Measurements from ENCODE around the gene UGT1A8. TPM values are rescaled to one million over a fixed set of nuclear protein-coding genes. Genes with fewer than 3 reads are reported as not detected.

The UGT1A8 gene
- total RNA-seq, 4 donors from 2014 or later = 1.1 to 15.1 (median 9.4) TPM

DNA sequence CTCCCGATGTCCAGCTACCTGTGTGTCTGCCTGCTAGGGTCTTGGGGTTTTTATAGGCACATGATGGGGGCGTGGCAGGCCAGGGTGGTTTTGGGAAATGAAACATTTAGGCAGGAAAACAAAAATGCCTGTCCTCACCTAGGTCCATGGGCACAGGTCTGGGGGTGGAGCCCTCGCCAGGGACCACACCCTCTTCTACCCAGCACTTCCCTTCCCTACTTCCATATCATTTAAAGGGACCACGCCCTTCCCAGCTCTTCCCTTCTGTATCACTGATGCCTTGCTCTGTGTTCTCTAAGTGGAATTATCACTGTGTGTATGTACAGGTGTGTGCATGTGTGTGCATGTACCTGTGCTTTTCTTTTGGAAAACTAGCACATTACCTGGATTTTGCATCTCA lies 149.0 kb downstream of the UGT1A8 start:
- Histone ChIP-seq H3K27me3 (no peaks in the 10 kb centered on the region), H3K4me1 (peaks cover 0 to 14% (median 4%) of the 10 kb centered on the region in 4 donors), H3K27ac (no peak overlapping the region), H3K4me3 (no peak overlapping the region), H3K36me3 (no peaks in the 10 kb centered on the region), H3K9me3 (no peaks in the 10 kb centered on the region)
- DNase-seq = peak; percentile 27
- TF ChIP-seq EP300 (IDR thresholded peaks at IDR 0.05; ENCODE audit: low read depth) = no peak
- TF ChIP-seq POLR2A (IDR thresholded peaks at IDR 0.05) = no peak
- TF ChIP-seq, protein P1, sequence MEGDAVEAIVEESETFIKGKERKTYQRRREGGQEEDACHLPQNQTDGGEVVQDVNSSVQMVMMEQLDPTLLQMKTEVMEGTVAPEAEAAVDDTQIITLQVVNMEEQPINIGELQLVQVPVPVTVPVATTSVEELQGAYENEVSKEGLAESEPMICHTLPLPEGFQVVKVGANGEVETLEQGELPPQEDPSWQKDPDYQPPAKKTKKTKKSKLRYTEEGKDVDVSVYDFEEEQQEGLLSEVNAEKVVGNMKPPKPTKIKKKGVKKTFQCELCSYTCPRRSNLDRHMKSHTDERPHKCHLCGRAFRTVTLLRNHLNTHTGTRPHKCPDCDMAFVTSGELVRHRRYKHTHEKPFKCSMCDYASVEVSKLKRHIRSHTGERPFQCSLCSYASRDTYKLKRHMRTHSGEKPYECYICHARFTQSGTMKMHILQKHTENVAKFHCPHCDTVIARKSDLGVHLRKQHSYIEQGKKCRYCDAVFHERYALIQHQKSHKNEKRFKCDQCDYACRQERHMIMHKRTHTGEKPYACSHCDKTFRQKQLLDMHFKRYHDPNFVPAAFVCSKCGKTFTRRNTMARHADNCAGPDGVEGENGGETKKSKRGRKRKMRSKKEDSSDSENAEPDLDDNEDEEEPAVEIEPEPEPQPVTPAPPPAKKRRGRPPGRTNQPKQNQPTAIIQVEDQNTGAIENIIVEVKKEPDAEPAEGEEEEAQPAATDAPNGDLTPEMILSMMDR (IDR thresholded peaks at IDR 0.05) = no peak
- TF ChIP-seq POLR2AphosphoS5 (IDR thresholded peaks at IDR 0.05) = no peak
- WGBS, 2 donors (ENCODE audit: low coverage in 1 of 2) = 50 to 68% methylated on average over 1 to 4 of the region's 4 CpGs
- intact Hi-C loops (cut with DNase I; ENCODE audit: low total_unique reads) (no loop called here), in situ Hi-C loops (cut with MboI; ENCODE audit: low pct_ligation_motif_present in 1 of 4, low pct_unique_long_range_greater_than_20kb in 1 of 4, low sequenced_read_pairs in 3 of 4) (no loop called here)

DNA sequence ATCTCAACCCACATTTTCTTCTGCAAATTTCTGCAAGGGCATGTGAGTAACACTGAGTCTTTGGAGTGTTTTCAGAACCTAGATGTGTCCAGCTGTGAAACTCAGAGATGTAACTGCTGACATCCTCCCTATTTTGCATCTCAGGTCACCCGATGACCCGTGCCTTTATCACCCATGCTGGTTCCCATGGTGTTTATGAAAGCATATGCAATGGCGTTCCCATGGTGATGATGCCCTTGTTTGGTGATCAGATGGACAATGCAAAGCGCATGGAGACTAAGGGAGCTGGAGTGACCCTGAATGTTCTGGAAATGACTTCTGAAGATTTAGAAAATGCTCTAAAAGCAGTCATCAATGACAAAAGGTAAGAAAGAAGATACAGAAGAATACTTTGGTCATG lies 150.6 kb downstream of the UGT1A8 start:
- in situ Hi-C loops (cut with MboI; ENCODE audit: low pct_ligation_motif_present in 1 of 4, low pct_unique_long_range_greater_than_20kb in 1 of 4, low sequenced_read_pairs in 3 of 4) (no loop called here), intact Hi-C loops (cut with DNase I; ENCODE audit: low total_unique reads) (no loop called here)
- Histone ChIP-seq H3K27ac (no peak overlapping the region), H3K4me1 (peaks cover 0 to 14% (median 4%) of the 10 kb centered on the region in 4 donors), H3K9me3 (no peaks in the 10 kb centered on the region), H3K4me3 (no peak overlapping the region), H3K36me3 (no peaks in the 10 kb centered on the region), H3K27me3 (no peaks in the 10 kb centered on the region)
- no peak for TF ChIP-seq POLR2AphosphoS5 (IDR thresholded peaks at IDR 0.05)
- TF ChIP-seq, protein P1 (IDR thresholded peaks at IDR 0.05) = no peak
- TF ChIP-seq POLR2A (IDR thresholded peaks at IDR 0.05) = no peak
- WGBS, 2 donors (ENCODE audit: low coverage in 1 of 2) = 86 to 96% methylated on average over 4 of the region's 4 CpGs
- DNase-seq = no peak

DNA sequence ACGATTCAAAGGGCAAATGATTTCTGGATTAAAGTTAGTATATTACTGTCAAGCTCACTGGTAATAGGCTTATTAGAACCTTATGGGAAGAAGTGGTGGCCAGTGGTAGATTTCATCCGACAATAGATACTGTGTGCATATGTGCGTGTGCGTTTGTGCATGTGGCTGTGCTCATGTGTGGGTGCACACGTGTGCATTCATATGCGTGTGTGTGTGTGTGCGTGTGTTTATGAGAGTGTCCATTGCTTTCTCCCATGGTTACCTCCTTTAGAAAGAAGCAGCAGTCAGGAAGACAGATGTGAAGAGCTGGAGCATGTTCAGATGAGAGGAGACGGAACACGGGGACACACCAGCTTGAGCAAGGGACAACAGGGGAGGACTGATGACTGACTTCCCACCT lies 151.8 kb downstream of the UGT1A8 start:
- 91 to 95% methylated on average over 7 to 9 of the region's 9 CpGs for WGBS, 2 donors (ENCODE audit: low coverage in 1 of 2)
- intact Hi-C loops (cut with DNase I; ENCODE audit: low total_unique reads) = no loop called here

DNA sequence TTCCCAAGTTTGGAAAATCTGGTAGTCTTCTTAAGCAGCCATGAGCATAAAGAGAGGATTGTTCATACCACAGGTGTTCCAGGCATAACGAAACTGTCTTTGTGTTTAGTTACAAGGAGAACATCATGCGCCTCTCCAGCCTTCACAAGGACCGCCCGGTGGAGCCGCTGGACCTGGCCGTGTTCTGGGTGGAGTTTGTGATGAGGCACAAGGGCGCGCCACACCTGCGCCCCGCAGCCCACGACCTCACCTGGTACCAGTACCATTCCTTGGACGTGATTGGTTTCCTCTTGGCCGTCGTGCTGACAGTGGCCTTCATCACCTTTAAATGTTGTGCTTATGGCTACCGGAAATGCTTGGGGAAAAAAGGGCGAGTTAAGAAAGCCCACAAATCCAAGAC lies 154.7 kb downstream of the UGT1A8 start:
- no peaks in the 10 kb centered on the region for H3K36me3 ChIP-seq
- H3K9me3 ChIP-seq = no peaks in the 10 kb centered on the region
- no peak overlapping the region for H3K4me3 ChIP-seq
- no peaks in the 10 kb centered on the region for H3K4me1 ChIP-seq
- intact Hi-C loops (cut with DNase I; ENCODE audit: low total_unique reads) (no loop called here), in situ Hi-C loops (cut with MboI; ENCODE audit: low pct_ligation_motif_present in 1 of 4, low pct_unique_long_range_greater_than_20kb in 1 of 4, low sequenced_read_pairs in 3 of 4) (no loop called here)
- no peak for DNase-seq
- no peak for TF ChIP-seq POLR2AphosphoS5 (IDR thresholded peaks at IDR 0.05)
- TF ChIP-seq, protein P1 (IDR thresholded peaks at IDR 0.05) = no peak
- no peak for TF ChIP-seq POLR2A (IDR thresholded peaks at IDR 0.05)
- TF ChIP-seq EP300 (IDR thresholded peaks at IDR 0.05; ENCODE audit: low read depth) = no peak
- H3K27ac ChIP-seq = no peak overlapping the region
- no peaks in the 10 kb centered on the region for H3K27me3 ChIP-seq
- WGBS, 2 donors (ENCODE audit: low coverage in 1 of 2) = 87% methylated on average over 16 of the region's 16 CpGs; no CpG with 5 or more reads in 1 of the 2 donors

More for the DNA sequence above, 151.8 kb downstream of the UGT1A8 start:
- TF ChIP-seq POLR2AphosphoS5 (IDR thresholded peaks at IDR 0.05) (no peak), POLR2A (IDR thresholded peaks at IDR 0.05) (no peak), EP300 (IDR thresholded peaks at IDR 0.05; ENCODE audit: low read depth) (no peak)
- TF ChIP-seq, protein P1 (IDR thresholded peaks at IDR 0.05) = no peak
- H3K9me3 ChIP-seq = no peaks in the 10 kb centered on the region
- in situ Hi-C loops (cut with MboI; ENCODE audit: low pct_ligation_motif_present in 1 of 4, low pct_unique_long_range_greater_than_20kb in 1 of 4, low sequenced_read_pairs in 3 of 4) = no loop called here
- H3K4me1 ChIP-seq = peaks cover 0 to 5% (median 0%) of the 10 kb centered on the region in 4 donors
- H3K27me3 ChIP-seq = no peaks in the 10 kb centered on the region
- no peaks in the 10 kb centered on the region for H3K36me3 ChIP-seq
- H3K4me3 ChIP-seq = no peak overlapping the region
- H3K27ac ChIP-seq = no peak overlapping the region
- DNase-seq = no peak
